ENCODE data around the gene DNER.

DNA sequence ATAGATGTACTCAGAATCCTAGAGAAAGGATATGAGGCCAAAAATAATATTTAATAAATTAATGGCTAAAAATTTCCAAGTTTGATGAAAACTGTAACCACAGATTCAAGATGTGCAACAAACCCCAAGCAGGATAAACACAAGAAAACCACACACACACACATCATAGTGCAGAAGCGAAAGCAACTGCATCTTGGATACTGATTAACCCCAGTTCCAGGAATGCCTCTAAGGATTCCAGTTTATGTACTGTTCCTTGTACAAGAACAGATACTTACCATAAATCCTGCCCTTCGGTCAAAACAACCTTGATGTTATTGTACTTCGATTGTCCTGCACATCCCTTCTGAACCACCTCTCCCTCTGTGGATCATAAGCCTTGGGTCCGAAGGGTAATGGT, 320.4 kb downstream of the DNER start:
- TF ChIP-seq EZH2 (IDR thresholded peaks at IDR 0.05; ENCODE audit: borderline replicate concordance, low read depth, low read length, poor library complexity, severe bottlenecking) = no peak
- TF ChIP-seq, protein P1, sequence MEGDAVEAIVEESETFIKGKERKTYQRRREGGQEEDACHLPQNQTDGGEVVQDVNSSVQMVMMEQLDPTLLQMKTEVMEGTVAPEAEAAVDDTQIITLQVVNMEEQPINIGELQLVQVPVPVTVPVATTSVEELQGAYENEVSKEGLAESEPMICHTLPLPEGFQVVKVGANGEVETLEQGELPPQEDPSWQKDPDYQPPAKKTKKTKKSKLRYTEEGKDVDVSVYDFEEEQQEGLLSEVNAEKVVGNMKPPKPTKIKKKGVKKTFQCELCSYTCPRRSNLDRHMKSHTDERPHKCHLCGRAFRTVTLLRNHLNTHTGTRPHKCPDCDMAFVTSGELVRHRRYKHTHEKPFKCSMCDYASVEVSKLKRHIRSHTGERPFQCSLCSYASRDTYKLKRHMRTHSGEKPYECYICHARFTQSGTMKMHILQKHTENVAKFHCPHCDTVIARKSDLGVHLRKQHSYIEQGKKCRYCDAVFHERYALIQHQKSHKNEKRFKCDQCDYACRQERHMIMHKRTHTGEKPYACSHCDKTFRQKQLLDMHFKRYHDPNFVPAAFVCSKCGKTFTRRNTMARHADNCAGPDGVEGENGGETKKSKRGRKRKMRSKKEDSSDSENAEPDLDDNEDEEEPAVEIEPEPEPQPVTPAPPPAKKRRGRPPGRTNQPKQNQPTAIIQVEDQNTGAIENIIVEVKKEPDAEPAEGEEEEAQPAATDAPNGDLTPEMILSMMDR (conservative IDR thresholded peaks at IDR 0.05; ENCODE audit: low read depth, low read length) = no peak
